SK-N-SH (cell line): ENCODE measurements around the gene ARMH4. TPM values are rescaled to one million over a fixed set of nuclear protein-coding genes. Genes with fewer than 3 reads are reported as not detected.

Source experiments
- CTCF ChIA-PET: fragments of 300-600, 350-600 bp; formaldehyde crosslinking; extraction: SDS; loops from one replicate; lab custom pipeline; 2021; lab: Yijun Ruan, JAX
- POLR2A ChIA-PET: fragments of 350-600 bp; sonication (Branson Sonifier 250); formaldehyde crosslinking; extraction: SDS; loops from one replicate; lab custom pipeline; 2020; ENCODE audit warnings: antibody characterized with exemption, inconsistent platforms; lab: Yijun Ruan, JAX
- DNase-seq: peaks from one replicate; pipeline ENCODE4 v3.0.0; 2012
- H2AFZ ChIP-seq: fragments of 200-600 bp; sonication (generic); 2 replicates; pipeline ENCODE4 v1.8.1; 2016; ENCODE audit warnings: antibody characterized with exemption, mild to moderate bottlenecking, low read depth
- H3F3A ChIP-seq: fragments of 200-600 bp; sonication (generic); replicated peaks from 2 replicates; pipeline ENCODE3; 2016; ENCODE audit warnings: antibody characterized with exemption, mild to moderate bottlenecking; ENCODE audit not compliant: insufficient read depth
- H3K27ac ChIP-seq, 2 experiments: fragments of 200-500 bp in 1 of 2; fragments of 200-600 bp in 1 of 2; sonication (Bioruptor generic) in 1 of 2; sonication (generic), shearing (Covaris generic) in 1 of 2; 2 replicates each; pipeline versions ENCODE4 v1.5.1 to v1.6.1; 2014 to 2016; ENCODE audit warnings: low read depth in 2 of 2, inconsistent platforms in 1 of 2, low read length in 1 of 2, mild to moderate bottlenecking in 1 of 2, mixed read lengths in 1 of 2
- H3K27me3 ChIP-seq: fragments of 200-600 bp; sonication (generic), shearing (Covaris generic); 2 replicates; pipeline ENCODE4 v1.6.1; 2016; ENCODE audit warnings: mixed run types; ENCODE audit not compliant: insufficient read depth
- H3K36me3 ChIP-seq, 2 experiments: fragments of 200-500 bp in 1 of 2; fragments of 200-600 bp in 1 of 2; sonication (Bioruptor generic) in 1 of 2; sonication (generic) in 1 of 2; replicated peaks in 1 of 2; 2 replicates each; pipeline versions ENCODE3 to v1.5.1; 2014 to 2016; ENCODE audit warnings: low read length in 1 of 2, mild to moderate bottlenecking in 1 of 2; ENCODE audit not compliant: insufficient read depth in 2 of 2, control insufficient read depth in 1 of 2
- H3K4me1 ChIP-seq, 2 experiments: fragments of 200-500 bp in 1 of 2; fragments of 200-600 bp in 1 of 2; sonication (Bioruptor generic) in 1 of 2; sonication (generic), shearing (Covaris generic) in 1 of 2; 2 replicates each; pipeline versions ENCODE4 v1.5.1 to v1.6.1; 2014 to 2016; ENCODE audit warnings: low read depth in 1 of 2, low read length in 1 of 2, mixed run types in 1 of 2; ENCODE audit not compliant: insufficient read depth in 2 of 2, control insufficient read depth in 1 of 2
- H3K4me2 ChIP-seq: fragments of 200-600 bp; sonication (generic), shearing (Covaris generic); 2 replicates; pipeline ENCODE4 v1.6.1; 2017; ENCODE audit warnings: mixed run types
- H3K4me3 ChIP-seq, 2 experiments: fragments of 200-500 bp in 1 of 2; fragments of 200-600 bp in 1 of 2; sonication (Bioruptor generic) in 1 of 2; sonication (generic), shearing (Covaris generic) in 1 of 2; 2 replicates each; pipeline versions ENCODE4 v1.5.1 to v1.8.1; 2014 to 2016; ENCODE audit warnings: low read depth in 2 of 2, inconsistent platforms in 1 of 2, low read length in 1 of 2, mild to moderate bottlenecking in 1 of 2, mixed read lengths in 1 of 2, moderate library complexity in 1 of 2
- H3K79me2 ChIP-seq: fragments of 200-600 bp; sonication (generic); 2 replicates; pipeline ENCODE4 v1.8.1; 2017; ENCODE audit warnings: mild to moderate bottlenecking; ENCODE audit not compliant: insufficient read depth
- H3K9ac ChIP-seq: fragments of 200-600 bp; sonication (generic); 2 replicates; pipeline ENCODE4 v1.6.1; 2017; ENCODE audit warnings: mixed run types
- H3K9me2 ChIP-seq: fragments of 200-600 bp; sonication (generic); 2 replicates; pipeline ENCODE4 v1.6.1; 2017; ENCODE audit warnings: mixed run types
- H3K9me3 ChIP-seq: fragments of 200-600 bp; sonication (generic); 2 replicates; pipeline ENCODE4 v1.6.1; 2017; ENCODE audit warnings: mixed run types, mild to moderate bottlenecking, moderate library complexity
- H4K20me1 ChIP-seq: fragments of 200-600 bp; sonication (generic); 2 replicates; pipeline ENCODE4 v1.6.1; 2017; ENCODE audit warnings: mild to moderate bottlenecking, mixed run types; ENCODE audit not compliant: insufficient read depth
- CHD2 ChIP-seq: fragments of 150-350 bp; IDR thresholded peaks from 2 replicates; pipeline ENCODE4 v1.6.1; 2018; ENCODE audit warnings: low read length; ENCODE audit not compliant: partially characterized antibody
- EP300 ChIP-seq, 2 experiments: IDR thresholded peaks; 2 replicates each; pipeline versions ENCODE4 v1.4.0 to v1.6.1; 2012; ENCODE audit warnings: borderline replicate concordance in 1 of 2, low read depth in 1 of 2, low read length in 1 of 2
- EZH2phosphoT487 ChIP-seq: fragments of 200-600 bp; sonication (generic); IDR thresholded peaks from 2 replicates; pipeline ENCODE4 v1.6.1; 2017; ENCODE audit warnings: low read depth, mixed run types, mild to moderate bottlenecking, antibody characterized with exemption, moderate library complexity, borderline replicate concordance
- FOSL2 ChIP-seq: IDR thresholded peaks from 2 replicates; pipeline ENCODE4 v1.4.0; 2012; ENCODE audit warnings: low read depth, mild to moderate bottlenecking, moderate library complexity, borderline replicate concordance
- FOXJ3 ChIP-seq: sonication (generic); formaldehyde crosslinking; IDR thresholded peaks from 2 replicates; pipeline ENCODE4 v1.5.1; 2020; ENCODE audit warnings: mild to moderate bottlenecking, missing genetic modification reagents
- FOXM1 ChIP-seq: IDR thresholded peaks from 2 replicates; pipeline ENCODE4 v1.4.0; 2012; ENCODE audit warnings: low read depth, mild to moderate bottlenecking
- GABPA ChIP-seq: IDR thresholded peaks from 2 replicates; pipeline ENCODE4 v1.4.0; 2012; ENCODE audit warnings: low read depth, mild to moderate bottlenecking
- IRF3 ChIP-seq: fragments of 150-350 bp; IDR thresholded peaks from 2 replicates; pipeline ENCODE4 v1.6.1; 2016; ENCODE audit warnings: mild to moderate bottlenecking, low read depth, low read length
- JUND ChIP-seq: IDR thresholded peaks from 2 replicates; pipeline ENCODE4 v1.4.0; 2012
- MAX ChIP-seq: IDR thresholded peaks from 2 replicates; pipeline ENCODE4 v1.4.0; 2012; ENCODE audit warnings: low read depth
- MEF2A ChIP-seq: IDR thresholded peaks from 2 replicates; pipeline ENCODE4 v1.4.0; 2012; ENCODE audit warnings: low read depth, borderline replicate concordance
- MXI1 ChIP-seq: IDR thresholded peaks from 2 replicates; pipeline ENCODE4 v1.6.1; 2012; ENCODE audit warnings: mild to moderate bottlenecking, low read depth, low read length, improper control_type of control experiment
- NFIC ChIP-seq: IDR thresholded peaks from 2 replicates; pipeline ENCODE4 v1.4.0; 2012; ENCODE audit warnings: borderline replicate concordance
- NRF1 ChIP-seq: IDR thresholded peaks from 2 replicates; pipeline ENCODE4 v1.6.1; 2012; ENCODE audit warnings: low read depth, mild to moderate bottlenecking, low read length
- POLR2AphosphoS5 ChIP-seq: IDR thresholded peaks from 2 replicates; pipeline ENCODE4 v1.6.1; 2012; ENCODE audit warnings: low read depth, low read length
- RAD21 ChIP-seq: IDR thresholded peaks from 2 replicates; pipeline ENCODE4 v1.6.1; 2012; ENCODE audit warnings: mild to moderate bottlenecking, low read length
- RFX5 ChIP-seq: IDR thresholded peaks from 2 replicates; pipeline ENCODE4 v1.6.1; 2012; ENCODE audit warnings: mild to moderate bottlenecking, improper control_type of control experiment, low read length
- RXRA ChIP-seq: IDR thresholded peaks from 2 replicates; pipeline ENCODE4 v1.4.0; 2012; ENCODE audit warnings: low read depth, mild to moderate bottlenecking, borderline replicate concordance
- SIN3A ChIP-seq: IDR thresholded peaks from 2 replicates; pipeline ENCODE4 v1.6.1; 2012; ENCODE audit warnings: low read depth, mild to moderate bottlenecking, low read length, moderate library complexity, borderline replicate concordance
- SMC3 ChIP-seq: IDR thresholded peaks from 2 replicates; pipeline ENCODE4 v1.6.1; 2012; ENCODE audit warnings: low read depth, low read length, improper control_type of control experiment
- TAF1 ChIP-seq: IDR thresholded peaks from 2 replicates; pipeline ENCODE4 v1.6.1; 2012; ENCODE audit warnings: low read depth, mild to moderate bottlenecking, low read length, moderate library complexity, borderline replicate concordance
- TCF12 ChIP-seq: IDR thresholded peaks from 2 replicates; pipeline ENCODE4 v1.4.0; 2012
- USF1 ChIP-seq: IDR thresholded peaks from 2 replicates; pipeline ENCODE4 v1.4.0; 2012; ENCODE audit warnings: low read depth, borderline replicate concordance
- WGBS: methylation state at CpG from one replicate; pipeline ENCODE4 v1.1.6; 2017; ENCODE audit warnings: low lambda C conversion rate; 5-methylcytosine and 5-hydroxymethylcytosine counted together
- polyA plus RNA-seq, 3 experiments: library from polyadenylated mRNA; depleted of rRNA; stranded (reverse); fragments of >200 nt; gene quantifications; 2 replicates each; pipeline ENCODE4 v1.2.3, GENCODE V29; 2012
- TF ChIP-seq, protein P1 (sequence below): IDR thresholded peaks from 2 replicates; pipeline ENCODE4 v1.4.0; 2012; ENCODE audit warnings: low read depth, borderline replicate concordance

The ARMH4 gene
- polyA plus RNA-seq, 1 of the 3 experiments (the other 2 are of a cell fraction) = 0.39 TPM

GRCh38 chr14:58085877-58086276 is 66.1 kb downstream of the ARMH4 start:
- Histone ChIP-seq H3K27ac (no peak overlapping the region), H3K36me3 (no peaks in the 10 kb centered on the region), H3K79me2 (no peaks in the 10 kb centered on the region), H2AFZ (no peak overlapping the region), H3K4me1 (peaks cover 0 to 13% of the 10 kb centered on the region in 2 experiments; a peak in 1 of 4 replicates), H3F3A (peaks cover 13% of the 10 kb centered on the region), H3K9me2 (no peaks in the 10 kb centered on the region), H3K4me3 (no peak overlapping the region), H4K20me1 (no peaks in the 10 kb centered on the region), H3K9ac (no peak overlapping the region), H3K4me2 (no peak overlapping the region), H3K27me3 (no peaks in the 10 kb centered on the region), H3K9me3 (no peaks in the 10 kb centered on the region)
- no peak for DNase-seq
- POLR2A ChIA-PET = no interaction called here
- CTCF ChIA-PET = interaction anchor here (1.2 to 1.3 kb wide), 2 partner anchors 12 to 14 kb away, joined by 4 to 5 read pairs; no protein-coding TSS in a partner anchor
- 61% methylated on average over 4 of the region's 4 CpGs for WGBS
- TF ChIP-seq JUND (no peak), IRF3 (no peak), NRF1 (no peak), RXRA (no peak)

- Histone ChIP-seq H3K4me1 (peaks cover 0 to 27% of the 10 kb centered on the region in 2 experiments; a peak in 3 of 4 replicates), H3K9me2 (no peaks in the 10 kb centered on the region), H3K9ac (peak overlapping the region; percentile 39; the same call in 1 of the 2 replicates), H3K9me3 (no peaks in the 10 kb centered on the region), H2AFZ (peak overlapping the region; percentile 76), H3K4me2 (peak overlapping the region; percentile 53; the same call in 1 of the 2 replicates), H3K79me2 (no peaks in the 10 kb centered on the region), H3K4me3 (0 out of 4 replicates have a peak overlapping the region, but pooled peaks of 1 of the 2 experiments have one; percentile 2), H3K27ac (peak overlapping the region; percentile 64 to 94; a peak in 3 of 4 replicates), H3F3A (peaks cover 17% of the 10 kb centered on the region), H3K27me3 (no peaks in the 10 kb centered on the region), H4K20me1 (no peaks in the 10 kb centered on the region), H3K36me3 (no peaks in the 10 kb centered on the region)
- ChIA-PET POLR2A (no interaction called here), CTCF (interaction anchor here (0.9 to 1.5 kb wide), 2 partner anchors 9 to 13 kb away, joined by 3 to 7 read pairs; no protein-coding TSS in a partner anchor)
- DNase-seq = no peak
- WGBS = 0% methylated on average over 1 of the region's 1 CpG
- TF ChIP-seq MXI1 = no peak
- peak; percentile 91 for TF ChIP-seq JUND
- TF ChIP-seq TAF1 = peak; percentile 20; the same call in 1 of the 2 replicates
- no peak for TF ChIP-seq FOXM1
- peak; percentile 88; the same call in 1 of the 2 replicates for TF ChIP-seq MEF2A
- no peak for TF ChIP-seq SMC3
- peak; percentile 45; the same call in 1 of the 2 replicates for TF ChIP-seq POLR2AphosphoS5
- TF ChIP-seq RAD21 = no peak
- TF ChIP-seq TCF12 = peak; percentile 78
- TF ChIP-seq EZH2phosphoT487 = no peak
- no peak for TF ChIP-seq RFX5
- TF ChIP-seq RXRA = no peak
- TF ChIP-seq EP300 (IDR thresholded peaks at IDR 0.05; ENCODE audit: borderline replicate concordance in 1 of 2, low read depth in 1 of 2, low read length in 1 of 2) = peak in 1 of 2 experiments; percentile 72; a peak in 1 of 4 replicates
- TF ChIP-seq NRF1 = no peak
- peak; percentile 67 for TF ChIP-seq USF1
- 0 out of 2 replicates have a peak, but pooled peaks have one; percentile 16 for TF ChIP-seq MAX
- no peak for TF ChIP-seq CHD2
- peak; percentile 29; the same call in 1 of the 2 replicates for TF ChIP-seq NFIC
- TF ChIP-seq SIN3A = no peak
- no peak for TF ChIP-seq GABPA
- TF ChIP-seq FOSL2 = peak; percentile 93
- TF ChIP-seq, protein P1, sequence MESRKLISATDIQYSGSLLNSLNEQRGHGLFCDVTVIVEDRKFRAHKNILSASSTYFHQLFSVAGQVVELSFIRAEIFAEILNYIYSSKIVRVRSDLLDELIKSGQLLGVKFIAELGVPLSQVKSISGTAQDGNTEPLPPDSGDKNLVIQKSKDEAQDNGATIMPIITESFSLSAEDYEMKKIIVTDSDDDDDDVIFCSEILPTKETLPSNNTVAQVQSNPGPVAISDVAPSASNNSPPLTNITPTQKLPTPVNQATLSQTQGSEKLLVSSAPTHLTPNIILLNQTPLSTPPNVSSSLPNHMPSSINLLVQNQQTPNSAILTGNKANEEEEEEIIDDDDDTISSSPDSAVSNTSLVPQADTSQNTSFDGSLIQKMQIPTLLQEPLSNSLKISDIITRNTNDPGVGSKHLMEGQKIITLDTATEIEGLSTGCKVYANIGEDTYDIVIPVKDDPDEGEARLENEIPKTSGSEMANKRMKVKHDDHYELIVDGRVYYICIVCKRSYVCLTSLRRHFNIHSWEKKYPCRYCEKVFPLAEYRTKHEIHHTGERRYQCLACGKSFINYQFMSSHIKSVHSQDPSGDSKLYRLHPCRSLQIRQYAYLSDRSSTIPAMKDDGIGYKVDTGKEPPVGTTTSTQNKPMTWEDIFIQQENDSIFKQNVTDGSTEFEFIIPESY = no peak
- TF ChIP-seq FOXJ3 (CRISPR knock-in tag) = no peak
Measured at GRCh38 chr14:58082491-58083098, 69.4 kb downstream of the ARMH4 start.
